A549 (cell line): ENCODE results near the gene VSIR. TPM values are rescaled to one million over a fixed set of nuclear protein-coding genes. Genes with fewer than 3 reads are reported as not detected.

ENCODE experiments used
- ATAC-seq, 2 experiments: fragments of 200-7000 bp in 1 of 2; fragments of >200 bp in 1 of 2; cut with Nextera tagmentation in 1 of 2; cut with Tn5 transposase in 1 of 2; 3 replicates each; pipeline versions ENCODE4 v1.8.0 to v1.9.1; 2018 to 2020; ENCODE audit warnings: mild to moderate bottlenecking in 1 of 2, moderate library complexity in 1 of 2
- CTCF ChIA-PET: fragments of 300-600 bp; sonication (Branson Sonifier 250); formaldehyde crosslinking; extraction: SDS; loops from one replicate; lab custom pipeline; 2021; ENCODE audit warnings: antibody characterized with exemption, inconsistent platforms; lab: Yijun Ruan, JAX
- POLR2A ChIA-PET: fragments of 350-600 bp; formaldehyde crosslinking; extraction: SDS; loops from one replicate; lab custom pipeline; 2021; ENCODE audit warnings: antibody characterized with exemption, inconsistent platforms; lab: Yijun Ruan, JAX
- DNase-seq, 2 experiments: peaks; one replicate each; pipeline versions ENCODE4 v3.0.0 to v3.0.0-alpha.2; 2011 to 2016; ENCODE audit warnings: low read depth in 1 of 2, low spot score in 1 of 2
- FAIRE-seq: peaks from 2 replicates; lab custom pipeline; 2011; peaks lifted over from hg19 to GRCh38; lab: Jason Lieb, UNC
- H3K27ac ChIP-seq, 2 experiments: fragments of >200 bp; sonication (Bioruptor Twin); formaldehyde crosslinking; 3 replicates each; pipeline ENCODE4 v1.5.1; 2016 to 2017
- H3K4me1 ChIP-seq: fragments of >200 bp; sonication (Bioruptor Twin); formaldehyde crosslinking; 3 replicates; pipeline ENCODE4 v1.6.1; 2016
- H3K4me2 ChIP-seq: fragments of >200 bp; sonication (Bioruptor Twin); formaldehyde crosslinking; 3 replicates; pipeline ENCODE4 v1.6.1; 2016
- H3K4me3 ChIP-seq: fragments of >200 bp; sonication (Bioruptor Twin); formaldehyde crosslinking; 3 replicates; pipeline ENCODE4 v1.5.1; 2016
- H3K9me3 ChIP-seq: fragments of >200 bp; sonication (Bioruptor Twin); formaldehyde crosslinking; 3 replicates; pipeline ENCODE4 v1.6.1; 2016
- ATOH8 ChIP-seq: fragments of 250-450 bp; sonication (Bioruptor Pico); IDR thresholded peaks from 2 replicates; pipeline ENCODE4 v1.5.0; 2020; ENCODE audit warnings: low read depth, mild to moderate bottlenecking, moderate library complexity
- CBX8 ChIP-seq: fragments of 200-600 bp; sonication (generic); IDR thresholded peaks from 2 replicates; pipeline ENCODE4 v1.6.1; 2016
- CEBPB ChIP-seq, 2 experiments: fragments of >200 bp in 1 of 2; sonication (Bioruptor Twin) in 1 of 2; formaldehyde crosslinking in 1 of 2; IDR thresholded peaks; 2 replicates each; pipeline ENCODE4 v1.6.1; 2012 to 2016
- EHF ChIP-seq: fragments of 250-450 bp; sonication (Bioruptor Pico); IDR thresholded peaks from 2 replicates; pipeline ENCODE4 v1.5.0; 2020; ENCODE audit warnings: mild to moderate bottlenecking
- EHMT2 ChIP-seq: fragments of 200-600 bp; sonication (generic); IDR thresholded peaks from 2 replicates; pipeline ENCODE4 v1.6.1; 2016; ENCODE audit warnings: antibody characterized with exemption, low read depth, mild to moderate bottlenecking, moderate library complexity
- ELK1 ChIP-seq: fragments of 150-350 bp; IDR thresholded peaks from 2 replicates; pipeline ENCODE4 v1.6.1; 2014; ENCODE audit warnings: low read depth, mild to moderate bottlenecking, low read length
- ESRRA ChIP-seq: fragments of 150-350 bp; IDR thresholded peaks from 2 replicates; pipeline ENCODE4 v1.6.1; 2014; ENCODE audit warnings: mild to moderate bottlenecking, low read length, borderline replicate concordance
- FOSB ChIP-seq: fragments of 250-450 bp; sonication (Bioruptor Pico); IDR thresholded peaks from 2 replicates; pipeline ENCODE4 v1.5.0; 2020; ENCODE audit warnings: mild to moderate bottlenecking, moderate library complexity
- FOSL2 ChIP-seq, 2 experiments: fragments of 450-650 bp in 1 of 2; fragments of >200 bp in 1 of 2; sonication (Bioruptor Twin) in 1 of 2; formaldehyde crosslinking; IDR thresholded peaks; 2 replicates each; pipeline versions ENCODE4 v1.5.0 to v1.6.1; 2016 to 2020; ENCODE audit warnings: mild to moderate bottlenecking in 1 of 2, moderate library complexity in 1 of 2
- GATA3 ChIP-seq: IDR thresholded peaks from 2 replicates; pipeline ENCODE4 v1.6.1; 2012; ENCODE audit warnings: borderline replicate concordance
- HOXA7 ChIP-seq: fragments of 250-450 bp; sonication (Bioruptor Pico); IDR thresholded peaks from 2 replicates; pipeline ENCODE4 v1.5.0; 2020; ENCODE audit warnings: mild to moderate bottlenecking, moderate library complexity
- JUN ChIP-seq, 2 experiments: fragments of >200 bp; sonication (Bioruptor Twin); formaldehyde crosslinking; IDR thresholded peaks; 2 replicates in 1 of 2; 3 replicates in 1 of 2; pipeline ENCODE4 v1.6.1; 2016 to 2017
- JUNB ChIP-seq: fragments of >200 bp; sonication (Bioruptor Twin); formaldehyde crosslinking; IDR thresholded peaks from 2 replicates; pipeline ENCODE4 v1.6.1; 2016
- KDM1A ChIP-seq: fragments of 200-600 bp; sonication (generic); IDR thresholded peaks from 2 replicates; pipeline ENCODE4 v1.6.1; 2016; ENCODE audit warnings: low read depth, mild to moderate bottlenecking
- KDM5A ChIP-seq: fragments of 200-600 bp; sonication (generic); IDR thresholded peaks from 2 replicates; pipeline ENCODE4 v1.6.1; 2016; ENCODE audit warnings: antibody characterized with exemption, mild to moderate bottlenecking
- MAFK ChIP-seq: fragments of 450-650 bp; IDR thresholded peaks from 2 replicates; pipeline ENCODE4 v1.6.1; 2014; ENCODE audit not compliant: partially characterized antibody
- MAZ ChIP-seq: fragments of 150-350 bp; IDR thresholded peaks from 2 replicates; pipeline ENCODE4 v1.6.1; 2014; ENCODE audit warnings: antibody characterized with exemption, low read depth, low read length, borderline replicate concordance
- PHF8 ChIP-seq: fragments of 200-600 bp; sonication (generic); IDR thresholded peaks from 2 replicates; pipeline ENCODE4 v1.6.1; 2016; ENCODE audit warnings: low read depth, mild to moderate bottlenecking, antibody characterized with exemption, moderate library complexity, borderline replicate concordance
- POLR2A ChIP-seq: IDR thresholded peaks from 2 replicates; pipeline ENCODE4 v1.6.1; 2012; ENCODE audit warnings: mild to moderate bottlenecking, low read length
- POLR2AphosphoS2 ChIP-seq: conservative IDR thresholded peaks from 2 replicates; pipeline ENCODE4 v1.6.1; 2012; ENCODE audit warnings: low read length, improper control_type of control experiment, inconsistent platforms
- RAD21 ChIP-seq, 2 experiments: fragments of >200 bp in 1 of 2; sonication (Bioruptor Twin) in 1 of 2; formaldehyde crosslinking in 1 of 2; IDR thresholded peaks in 1 of 2; conservative IDR thresholded peaks in 1 of 2; 2 replicates in 1 of 2; 3 replicates in 1 of 2; pipeline ENCODE4 v1.6.1; 2012 to 2018; ENCODE audit warnings: inconsistent platforms in 1 of 2
- RFX5 ChIP-seq: fragments of 450-650 bp; IDR thresholded peaks from 2 replicates; pipeline ENCODE4 v1.7.1; 2014; ENCODE audit warnings: antibody characterized with exemption, mild to moderate bottlenecking, moderate library complexity
- RNF2 ChIP-seq: fragments of 200-600 bp; sonication (generic); IDR thresholded peaks from 2 replicates; pipeline ENCODE4 v1.6.1; 2016; ENCODE audit warnings: low read depth, mild to moderate bottlenecking, antibody characterized with exemption, moderate library complexity, borderline replicate concordance
- SMC3 ChIP-seq: fragments of >200 bp; sonication (Bioruptor Twin); formaldehyde crosslinking; IDR thresholded peaks from 3 replicates; pipeline ENCODE4 v1.6.1; 2018; ENCODE audit warnings: inconsistent platforms
- SREBF2 ChIP-seq: fragments of 450-650 bp; IDR thresholded peaks from 2 replicates; pipeline ENCODE4 v1.6.1; 2014; ENCODE audit warnings: mild to moderate bottlenecking, moderate library complexity
- TFCP2L1 ChIP-seq: fragments of 250-450 bp; sonication (Bioruptor Pico); IDR thresholded peaks from 2 replicates; pipeline ENCODE4 v1.5.0; 2021; ENCODE audit warnings: mild to moderate bottlenecking
- TP53 ChIP-seq: fragments of 250-450 bp; sonication (Bioruptor Pico); IDR thresholded peaks from 2 replicates; pipeline ENCODE4 v1.5.0; 2021; ENCODE audit warnings: mild to moderate bottlenecking, moderate library complexity
- ZFP36 ChIP-seq: fragments of 450-650 bp; IDR thresholded peaks from 2 replicates; pipeline ENCODE4 v1.6.1; 2014; ENCODE audit warnings: borderline replicate concordance; ENCODE audit not compliant: partially characterized antibody
- ZSCAN20 ChIP-seq: fragments of 250-450 bp; sonication (Bioruptor Pico); IDR thresholded peaks from 2 replicates; pipeline ENCODE4 v1.8.0; 2022; ENCODE audit warnings: mild to moderate bottlenecking, moderate library complexity
- WGBS: methylation state at CpG from one replicate; pipeline ENCODE4 v1.1.6; 2017; ENCODE audit errors: missing lambda C conversion rate; 5-methylcytosine and 5-hydroxymethylcytosine counted together
- polyA minus RNA-seq: library from RNA; depleted of rRNA, polyadenylated mRNA; stranded (reverse); fragments of >200 nt; gene quantifications from 2 replicates; pipeline ENCODE4 v1.2.3, GENCODE V29; 2011; rRNA and poly(A)+ RNA removed
- polyA plus RNA-seq, 4 experiments: library from polyadenylated mRNA; depleted of rRNA in 3 of 4; stranded (reverse); fragments of >200 nt; fragmentation: RNase III in 1 of 4; extraction: RNeasy Plus Mini Kit Qiagen cat#74134 plus additional on column Dnase treatment in 1 of 4; gene quantifications; 2 replicates in 3 of 4; 3 replicates in 1 of 4; pipeline ENCODE4 v1.2.3, GENCODE V29; 2011 to 2017
- TF ChIP-seq, protein P1 (sequence below): fragments of >200 bp; sonication (Bioruptor Twin); formaldehyde crosslinking; IDR thresholded peaks from 3 replicates; pipeline ENCODE4 v1.6.1; 2016
- TF ChIP-seq, protein P2 (sequence below): fragments of >200 bp; sonication (Bioruptor Twin); formaldehyde crosslinking; IDR thresholded peaks from 3 replicates; pipeline ENCODE4 v1.5.1; 2016
- TF ChIP-seq, protein P3 (sequence below): fragments of >200 bp; sonication (Bioruptor Twin); formaldehyde crosslinking; IDR thresholded peaks from 2 replicates; pipeline ENCODE4 v1.6.1; 2016

VSIR gene
- polyA plus RNA-seq (2011; rRNA removed) (18.5 and 23.5 TPM in 2 replicates), polyA plus RNA-seq (2017; fragmentation: RNase III; extraction: RNeasy Plus Mini Kit Qiagen cat#74134 plus additional on column Dnase treatment) (15.5 to 19.3 TPM (median 19.1 TPM) in 3 replicates), polyA minus RNA-seq (17.6 and 24.3 TPM in 2 replicates)
- polyA plus RNA-seq (2012; cell fraction: cytosol; rRNA removed): 22.2 and 38.1 TPM in 2 replicates
- 49.7 and 59.1 TPM in 2 replicates for polyA plus RNA-seq (2012; cell fraction: nucleus; rRNA removed)

GRCh38 chr10:71773221-71773971 is at the start of gene VSIR:
Gene VSIR (minus strand): TSS chr10:71773520. CDS start chr10:71773439, 81 bp downstream.
- Histone ChIP-seq H3K4me2 (peak within 1 kb of the TSS; percentile 95), H3K4me3 (peak within 1 kb of the TSS; percentile 64), H3K9me3 (no peaks in the 10 kb centered on the region), H3K4me1 (peaks cover 49% of the 10 kb centered on the region), H3K27ac (peak within 1 kb of the TSS; percentile 79 to 98)
- FAIRE-seq (no peak), ATAC-seq (peak; percentile 85 to 91), DNase-seq (peak; percentile 81 to 82)
- ChIA-PET CTCF (interaction anchor here (0.6 to 4.9 kb wide), 59 partner anchors 8 to 941 kb away, joined by 3 to 42 read pairs (median 4); partner anchors contain the start of genes C10orf105, CDH23 and SLC29A3), POLR2A (interaction anchor here (0.6 to 2.4 kb wide), 11 partner anchors 9 to 377 kb away, joined by 3 to 10 read pairs (median 4); partner anchors contain the start of genes CDH23 and PSAP)
- WGBS: 4% methylated on average over 32 of the region's 55 CpGs
- TF ChIP-seq MAFK (no peak), MAZ (0 out of 2 replicates have a peak, but pooled peaks have one; percentile 72), ESRRA (no peak), POLR2A (peak; percentile 48; the same call in 1 of the 2 replicates), ELK1 (no peak), ATOH8 (CRISPR knock-in tag) (no peak), GATA3 (0 out of 2 replicates have a peak, but pooled peaks have one; percentile 10), JUNB (no peak), KDM1A (no peak), SREBF2 (no peak), ZSCAN20 (CRISPR knock-in tag) (no peak), EHMT2 (no peak), ZFP36 (no peak), TFCP2L1 (CRISPR knock-in tag) (no peak), RAD21 (conservative IDR thresholded peaks at IDR 0.05 in 1 of 2, IDR thresholded peaks at IDR 0.05 in 1 of 2) (peak; percentile 50 to 74; a peak in 4 of 5 replicates), SMC3 (peak; percentile 82), RNF2 (no peak), PHF8 (peak; percentile 74), TP53 (CRISPR knock-in tag) (no peak), KDM5A (no peak), RFX5 (no peak), FOSB (no peak), POLR2AphosphoS2 (no peak), JUN (IDR thresholded peaks at IDR 0.05) (peak in 1 of 2 experiments; percentile 51; a peak in 1 of 5 replicates), CEBPB (IDR thresholded peaks at IDR 0.05) (no peak), FOSL2 (IDR thresholded peaks at IDR 0.05) (no peak), FOSL2 (CRISPR knock-in tag; IDR thresholded peaks at IDR 0.05) (0 out of 2 replicates have a peak, but pooled peaks have one; percentile 6), EHF (CRISPR knock-in tag) (no peak), CBX8 (no peak), HOXA7 (CRISPR knock-in tag) (no peak)
- TF ChIP-seq, protein P1, sequence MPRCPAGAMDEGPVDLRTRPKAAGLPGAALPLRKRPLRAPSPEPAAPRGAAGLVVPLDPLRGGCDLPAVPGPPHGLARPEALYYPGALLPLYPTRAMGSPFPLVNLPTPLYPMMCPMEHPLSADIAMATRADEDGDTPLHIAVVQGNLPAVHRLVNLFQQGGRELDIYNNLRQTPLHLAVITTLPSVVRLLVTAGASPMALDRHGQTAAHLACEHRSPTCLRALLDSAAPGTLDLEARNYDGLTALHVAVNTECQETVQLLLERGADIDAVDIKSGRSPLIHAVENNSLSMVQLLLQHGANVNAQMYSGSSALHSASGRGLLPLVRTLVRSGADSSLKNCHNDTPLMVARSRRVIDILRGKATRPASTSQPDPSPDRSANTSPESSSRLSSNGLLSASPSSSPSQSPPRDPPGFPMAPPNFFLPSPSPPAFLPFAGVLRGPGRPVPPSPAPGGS: no peak
- TF ChIP-seq, protein P2, sequence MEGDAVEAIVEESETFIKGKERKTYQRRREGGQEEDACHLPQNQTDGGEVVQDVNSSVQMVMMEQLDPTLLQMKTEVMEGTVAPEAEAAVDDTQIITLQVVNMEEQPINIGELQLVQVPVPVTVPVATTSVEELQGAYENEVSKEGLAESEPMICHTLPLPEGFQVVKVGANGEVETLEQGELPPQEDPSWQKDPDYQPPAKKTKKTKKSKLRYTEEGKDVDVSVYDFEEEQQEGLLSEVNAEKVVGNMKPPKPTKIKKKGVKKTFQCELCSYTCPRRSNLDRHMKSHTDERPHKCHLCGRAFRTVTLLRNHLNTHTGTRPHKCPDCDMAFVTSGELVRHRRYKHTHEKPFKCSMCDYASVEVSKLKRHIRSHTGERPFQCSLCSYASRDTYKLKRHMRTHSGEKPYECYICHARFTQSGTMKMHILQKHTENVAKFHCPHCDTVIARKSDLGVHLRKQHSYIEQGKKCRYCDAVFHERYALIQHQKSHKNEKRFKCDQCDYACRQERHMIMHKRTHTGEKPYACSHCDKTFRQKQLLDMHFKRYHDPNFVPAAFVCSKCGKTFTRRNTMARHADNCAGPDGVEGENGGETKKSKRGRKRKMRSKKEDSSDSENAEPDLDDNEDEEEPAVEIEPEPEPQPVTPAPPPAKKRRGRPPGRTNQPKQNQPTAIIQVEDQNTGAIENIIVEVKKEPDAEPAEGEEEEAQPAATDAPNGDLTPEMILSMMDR: peak; percentile 93
- TF ChIP-seq, protein P3, sequence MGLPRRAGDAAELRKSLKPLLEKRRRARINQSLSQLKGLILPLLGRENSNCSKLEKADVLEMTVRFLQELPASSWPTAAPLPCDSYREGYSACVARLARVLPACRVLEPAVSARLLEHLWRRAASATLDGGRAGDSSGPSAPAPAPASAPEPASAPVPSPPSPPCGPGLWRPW: no peak
